SU-DHL-6 (cell line): ENCODE data around the gene ARPC2.

Experiments used
- CTCF ChIP-seq: fragments of 200-600 bp; sonication (generic); IDR thresholded peaks from one replicate; pipeline ENCODE4 v1.5.1; 2017; ENCODE audit warnings: antibody characterized with exemption, mild to moderate bottlenecking, low read length, moderate library complexity; ENCODE audit not compliant: insufficient read depth, poor library complexity, severe bottlenecking
- EZH2phosphoT487 ChIP-seq: fragments of 200-600 bp; sonication (generic), shearing (Covaris generic); conservative IDR thresholded peaks from 2 replicates; pipeline ENCODE4 v1.6.1; 2018; ENCODE audit warnings: mild to moderate bottlenecking, antibody characterized with exemption, low read length, moderate library complexity, mixed read lengths

GRCh38 chr2:218272531-218273212 is 55.7 kb downstream of the ARPC2 start:
- TF ChIP-seq CTCF, result peak; percentile 94
- TF ChIP-seq EZH2phosphoT487, result no peak
